ENCODE measurements around the gene SPEM2.

The SPEM2 gene

GRCh38 chr17:7442142-7442541, 16.7 kb downstream of the SPEM2 start:
- DNase-seq (ENCODE audit: insufficient read length, low spot score) (no peak), FAIRE-seq (no peak)
- TF ChIP-seq CTCF (IDR thresholded peaks at IDR 0.05; ENCODE audit: insufficient read depth, missing control alignments) = no peak

- no peak for TF ChIP-seq CTCF (IDR thresholded peaks at IDR 0.05; ENCODE audit: insufficient read depth, missing control alignments)
- DNase-seq (ENCODE audit: insufficient read length, low spot score) (no peak), FAIRE-seq (no peak)
Measured at GRCh38 chr17:7443499-7444485, 18.4 kb downstream of the SPEM2 start.

GRCh38 chr17:7444682-7445618, 19.5 kb downstream of the SPEM2 start, which contains the start of gene CHRNB1:
Gene CHRNB1, plus strand, starts transcription at chr17:7445061. Its CDS starts 67 bp downstream, at chr17:7445128.
- FAIRE-seq (no peak), DNase-seq (ENCODE audit: insufficient read length, low spot score) (no peak)
- no peak for TF ChIP-seq CTCF (IDR thresholded peaks at IDR 0.05; ENCODE audit: insufficient read depth, missing control alignments)

GRCh38 chr17:7445619-7445968, 20.2 kb downstream of the SPEM2 start:
- DNase-seq (ENCODE audit: insufficient read length, low spot score) (no peak), FAIRE-seq (no peak)
- TF ChIP-seq CTCF (IDR thresholded peaks at IDR 0.05; ENCODE audit: insufficient read depth, missing control alignments) = no peak

GRCh38 chr17:7448461-7448860, 23.0 kb downstream of the SPEM2 start:
- TF ChIP-seq CTCF (IDR thresholded peaks at IDR 0.05; ENCODE audit: insufficient read depth, missing control alignments) = no peak
- FAIRE-seq = peak; percentile 71
- peak; percentile 96 for DNase-seq (ENCODE audit: insufficient read length, low spot score)

GRCh38 chr17:7459961-7460545, 34.6 kb downstream of the SPEM2 start:
- no peak for DNase-seq (ENCODE audit: insufficient read length, low spot score)

More at GRCh38 chr17:7459961-7460545, 34.6 kb downstream of the SPEM2 start:
- no peak for TF ChIP-seq CTCF (IDR thresholded peaks at IDR 0.05; ENCODE audit: insufficient read depth, missing control alignments)
- FAIRE-seq = no peak

Measured in D721Med (cell line).